HepG2 (cell line): Measurements from ENCODE around the gene STK38L. TPM values are rescaled to one million over a fixed set of nuclear protein-coding genes. Genes with fewer than 3 reads are reported as not detected.

Experiments
- AGO2 ChIP-seq: fragments of 200-400 bp; formaldehyde crosslinking; optimal IDR thresholded peaks from 2 replicates; pipeline ENCODE3; 2017; ENCODE audit warnings: mild to moderate bottlenecking, low read depth, low read length, moderate library complexity
- ARID5B ChIP-seq: IDR thresholded peaks from 2 replicates; pipeline ENCODE4 v1.4.0; 2020; ENCODE audit warnings: mild to moderate bottlenecking, missing genetic modification reagents
- BATF2 ChIP-seq: sonication (generic); formaldehyde crosslinking; IDR thresholded peaks from 2 replicates; pipeline ENCODE4 v1.8.0; 2022; ENCODE audit warnings: mild to moderate bottlenecking, missing genetic modification reagents, moderate library complexity
- BHLHE40 ChIP-seq: IDR thresholded peaks from 2 replicates; pipeline ENCODE4 v1.6.1; 2011; ENCODE audit warnings: low read length, improper control_type of control experiment
- HMGXB4 ChIP-seq, 2 experiments: sonication (generic) in 1 of 2; formaldehyde crosslinking in 1 of 2; IDR thresholded peaks; 2 replicates each; pipeline versions ENCODE4 v1.4.0 to v1.6.1; 2018 to 2020; ENCODE audit warnings: missing genetic modification reagents in 2 of 2, borderline replicate concordance in 1 of 2, low read depth in 1 of 2, mild to moderate bottlenecking in 1 of 2, missing biosample characterization in 1 of 2
- KDM5B ChIP-seq: sonication (generic); formaldehyde crosslinking; IDR thresholded peaks from 2 replicates; pipeline ENCODE4 v1.4.0; 2020; ENCODE audit warnings: missing genetic modification reagents, mild to moderate bottlenecking, borderline replicate concordance
- MYNN ChIP-seq: sonication (generic); formaldehyde crosslinking; IDR thresholded peaks from 2 replicates; pipeline ENCODE4 v1.4.0; 2020; ENCODE audit warnings: mild to moderate bottlenecking, low read depth, missing genetic modification reagents
- NCOA2 ChIP-seq: sonication (generic); formaldehyde crosslinking; IDR thresholded peaks from 2 replicates; pipeline ENCODE4 v1.8.0; 2022; ENCODE audit warnings: inconsistent platforms
- SUZ12 ChIP-seq: fragments of 150-350 bp; IDR thresholded peaks from 2 replicates; pipeline ENCODE4 v1.6.1; 2014; ENCODE audit warnings: low read depth, low read length
- TCF7L2 ChIP-seq: IDR thresholded peaks from 2 replicates; pipeline ENCODE4 v1.6.1; 2011; ENCODE audit warnings: mild to moderate bottlenecking, low read depth, low read length, moderate library complexity
- ZEB1 ChIP-seq: IDR thresholded peaks from 2 replicates; pipeline ENCODE4 v1.6.1; 2012; ENCODE audit warnings: mild to moderate bottlenecking, low read depth, inconsistent platforms; ENCODE audit not compliant: insufficient replicate concordance
- ZNF101 ChIP-seq: sonication (generic); formaldehyde crosslinking; IDR thresholded peaks from 2 replicates; pipeline ENCODE4 v1.4.0; 2020; ENCODE audit warnings: mild to moderate bottlenecking, low read depth, missing genetic modification reagents, borderline replicate concordance
- ZNF24 ChIP-seq: fragments of 450-650 bp; IDR thresholded peaks from 2 replicates; pipeline ENCODE4 v1.6.1; 2017; ENCODE audit warnings: antibody characterized with exemption, mild to moderate bottlenecking
- ZNF510 ChIP-seq: sonication (generic); formaldehyde crosslinking; IDR thresholded peaks from 2 replicates; pipeline ENCODE4 v1.4.0; 2020; ENCODE audit warnings: low read depth, mild to moderate bottlenecking, missing genetic modification reagents
- ZNF550 ChIP-seq: sonication (generic); formaldehyde crosslinking; IDR thresholded peaks from 2 replicates; pipeline ENCODE4 v1.4.0; 2020; ENCODE audit warnings: mild to moderate bottlenecking, missing genetic modification reagents, borderline replicate concordance
- ZNF703 ChIP-seq: sonication (generic); formaldehyde crosslinking; IDR thresholded peaks from 2 replicates; pipeline ENCODE4 v1.5.1; 2020; ENCODE audit warnings: missing genetic modification reagents, mild to moderate bottlenecking, moderate library complexity, borderline replicate concordance
- ZNF761 ChIP-seq: sonication (generic); formaldehyde crosslinking; conservative IDR thresholded peaks from 2 replicates; pipeline ENCODE4 v1.4.0; 2020; ENCODE audit warnings: mild to moderate bottlenecking, missing genetic modification reagents
- polyA plus RNA-seq, 8 experiments: library from polyadenylated mRNA; depleted of rRNA in 3 of 8; stranded (reverse) in 7 of 8; unstranded in 1 of 8; fragments of >200 nt; fragmentation: Illumina TruSeq in 4 of 8; extraction: Trizol in 4 of 8; gene quantifications; 2 replicates each; pipeline versions ENCODE4 v1.2.1 to v1.2.3, GENCODE V29; 2011 to 2016; ENCODE audit warnings: low read depth in 4 of 8, missing spikeins in 1 of 8, mixed read lengths in 1 of 8; ENCODE audit not compliant: insufficient read depth in 1 of 8
- total RNA-seq, 5 experiments: library from RNA; depleted of rRNA; stranded (reverse); fragments of >200 nt; fragmentation: Illumina TruSeq; extraction: Trizol; gene quantifications; 2 replicates each; pipeline ENCODE4 v1.2.3, GENCODE V29; 2016; ENCODE audit warnings: low read depth in 1 of 5
- TF ChIP-seq, protein P1 (sequence below): sonication (generic); formaldehyde crosslinking; IDR thresholded peaks from 2 replicates; pipeline ENCODE4 v1.5.1; 2020; ENCODE audit warnings: mild to moderate bottlenecking, moderate library complexity, missing genetic modification reagents

The STK38L gene
- total and polyA plus RNA-seq, 2 of the 13 experiments (the other 11 are each of a cell fraction or from before 2014, with no cell fraction given), result 6.1 to 26.4 TPM

GRCh38 chr12:27243804-27244688 lies at the start of gene STK38L (continued):
- TF ChIP-seq ZNF510, result no peak
- peak; percentile 31; the same call in 1 of the 2 replicates for TF ChIP-seq BHLHE40
- 0 out of 2 replicates have a peak, but pooled peaks have one; percentile 11 for TF ChIP-seq ZNF24
- TF ChIP-seq BATF2 (CRISPR knock-in tag), result no peak
- TF ChIP-seq MYNN (CRISPR knock-in tag), result no peak
- no peak for TF ChIP-seq ZNF101 (CRISPR knock-in tag)
- TF ChIP-seq ZNF703 (CRISPR knock-in tag), result no peak
- TF ChIP-seq HMGXB4 (CRISPR knock-in tag; IDR thresholded peaks at IDR 0.05; ENCODE audit: borderline replicate concordance in 1 of 2, low read depth in 1 of 2), result peak; percentile 60 to 78; a peak in 3 of 4 replicates
- TF ChIP-seq TCF7L2, result no peak
- TF ChIP-seq AGO2, result peak; percentile 44
- no peak; the same call in 1 of the 2 replicates for TF ChIP-seq ZNF761 (CRISPR knock-in tag)
- no peak; the same call in 1 of the 2 replicates for TF ChIP-seq NCOA2 (CRISPR knock-in tag)
- TF ChIP-seq SUZ12, result no peak
- TF ChIP-seq KDM5B (CRISPR knock-in tag), result peak; percentile 70; the same call in 1 of the 2 replicates
- TF ChIP-seq ZNF550 (CRISPR knock-in tag), result no peak
- TF ChIP-seq, protein P1, sequence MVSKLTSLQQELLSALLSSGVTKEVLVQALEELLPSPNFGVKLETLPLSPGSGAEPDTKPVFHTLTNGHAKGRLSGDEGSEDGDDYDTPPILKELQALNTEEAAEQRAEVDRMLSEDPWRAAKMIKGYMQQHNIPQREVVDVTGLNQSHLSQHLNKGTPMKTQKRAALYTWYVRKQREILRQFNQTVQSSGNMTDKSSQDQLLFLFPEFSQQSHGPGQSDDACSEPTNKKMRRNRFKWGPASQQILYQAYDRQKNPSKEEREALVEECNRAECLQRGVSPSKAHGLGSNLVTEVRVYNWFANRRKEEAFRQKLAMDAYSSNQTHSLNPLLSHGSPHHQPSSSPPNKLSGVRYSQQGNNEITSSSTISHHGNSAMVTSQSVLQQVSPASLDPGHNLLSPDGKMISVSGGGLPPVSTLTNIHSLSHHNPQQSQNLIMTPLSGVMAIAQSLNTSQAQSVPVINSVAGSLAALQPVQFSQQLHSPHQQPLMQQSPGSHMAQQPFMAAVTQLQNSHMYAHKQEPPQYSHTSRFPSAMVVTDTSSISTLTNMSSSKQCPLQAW (CRISPR knock-in tag), result peak; percentile 80; the same call in 1 of the 2 replicates
- no peak for TF ChIP-seq ZEB1
- peak; percentile 64 for TF ChIP-seq ARID5B (CRISPR knock-in tag)
